Neural cell (in vitro differentiated cells): ENCODE results near the gene ITGB7. TPM values are rescaled to one million over a fixed set of nuclear protein-coding genes. Genes with fewer than 3 reads are reported as not detected.

Source experiments
- H2AFZ ChIP-seq: fragments of 200-600, 300-800 bp; sonication (generic), shearing (Covaris generic); 2 replicates; pipeline ENCODE4 v1.6.0; 2014; ENCODE audit warnings: low read depth, mild to moderate bottlenecking, antibody characterized with exemption, low read length, moderate library complexity
- H3F3A ChIP-seq: fragments of 200-600 bp; shearing (Covaris generic); 2 replicates; pipeline ENCODE4 v1.6.1; 2016; ENCODE audit warnings: mild to moderate bottlenecking, moderate library complexity, mixed read lengths, antibody characterized with exemption, low read length; ENCODE audit not compliant: insufficient read depth, poor library complexity, severe bottlenecking
- H3K27ac ChIP-seq: fragments of 200-600, 300-800 bp; sonication (generic), shearing (Covaris generic); 2 replicates; pipeline ENCODE4 v1.5.1; 2014; ENCODE audit warnings: mild to moderate bottlenecking, low read length, moderate library complexity
- H3K27me3 ChIP-seq: fragments of 300-800, 200-600 bp; sonication (generic), shearing (Covaris generic); 2 replicates; pipeline ENCODE4 v1.6.0; 2014; ENCODE audit warnings: mild to moderate bottlenecking, low read depth, low read length, moderate library complexity; ENCODE audit not compliant: insufficient read depth
- H3K36me3 ChIP-seq: fragments of 300-800, 200-600 bp; sonication (generic), shearing (Covaris generic); 2 replicates; pipeline ENCODE4 v1.5.1; 2014; ENCODE audit warnings: mild to moderate bottlenecking, antibody characterized with exemption, low read length, moderate library complexity; ENCODE audit not compliant: insufficient read depth
- H3K4me2 ChIP-seq: fragments of 300-800, 200-600 bp; sonication (generic), shearing (Covaris generic); 2 replicates; pipeline ENCODE4 v1.6.0; 2014; ENCODE audit warnings: mild to moderate bottlenecking, low read length
- H3K4me3 ChIP-seq: fragments of 300-800, 200-600 bp; sonication (generic), shearing (Covaris generic); 2 replicates; pipeline ENCODE4 v1.5.1; 2014; ENCODE audit warnings: mild to moderate bottlenecking, low read length, moderate library complexity
- H3K79me2 ChIP-seq: fragments of 200-600 bp; shearing (Covaris generic); replicated peaks from 2 replicates; pipeline ENCODE4 v1.6.0; 2014; ENCODE audit warnings: mild to moderate bottlenecking, low read length, moderate library complexity; ENCODE audit not compliant: insufficient read depth
- H3K9ac ChIP-seq: fragments of 300-800, 200-600 bp; sonication (generic), shearing (Covaris generic); 2 replicates; pipeline ENCODE4 v1.6.1; 2016; ENCODE audit warnings: mild to moderate bottlenecking, low read length, mixed read lengths
- H3K9me2 ChIP-seq: fragments of 200-600 bp; shearing (Covaris generic); 2 replicates; pipeline ENCODE4 v1.6.1; 2016; ENCODE audit warnings: mild to moderate bottlenecking, low read length, mixed read lengths; ENCODE audit not compliant: insufficient read depth
- H3K9me3 ChIP-seq: fragments of 200-600, 300-800 bp; sonication (generic), shearing (Covaris generic); 2 replicates; pipeline ENCODE4 v1.6.1; 2016; ENCODE audit warnings: mild to moderate bottlenecking, mixed run types, low read length, moderate library complexity, mixed read lengths
- H4K20me1 ChIP-seq: fragments of 200-600 bp; shearing (Covaris generic); 2 replicates; pipeline ENCODE4 v1.6.1; 2016; ENCODE audit warnings: mild to moderate bottlenecking, mixed run types; ENCODE audit not compliant: insufficient read depth
- CTCF ChIP-seq: fragments of 450-650 bp; IDR thresholded peaks from 2 replicates; pipeline ENCODE4 v1.5.1; 2014; ENCODE audit warnings: antibody characterized with exemption, mild to moderate bottlenecking, moderate library complexity; ENCODE audit not compliant: poor library complexity, severe bottlenecking
- EP300 ChIP-seq: fragments of 450-650 bp; conservative IDR thresholded peaks from 2 replicates; pipeline ENCODE4 v1.6.1; 2014; ENCODE audit warnings: antibody characterized with exemption, mild to moderate bottlenecking, moderate library complexity; ENCODE audit not compliant: poor library complexity, severe bottlenecking
- EZH2 ChIP-seq: fragments of 200-600, 300-800 bp; shearing (Covaris generic), sonication (generic); IDR thresholded peaks from 2 replicates; pipeline ENCODE4 v1.6.1; 2014; ENCODE audit warnings: antibody characterized with exemption, low read length, borderline replicate concordance, mild to moderate bottlenecking; ENCODE audit not compliant: insufficient read depth, poor library complexity, severe bottlenecking
- MXI1 ChIP-seq: fragments of 450-650 bp; conservative IDR thresholded peaks from 2 replicates; pipeline ENCODE4 v1.6.1; 2014; ENCODE audit warnings: antibody characterized with exemption, mild to moderate bottlenecking; ENCODE audit not compliant: poor library complexity, severe bottlenecking
- POLR2AphosphoS5 ChIP-seq: IDR thresholded peaks from 2 replicates; pipeline ENCODE4 v1.6.1; 2012
- RAD21 ChIP-seq: fragments of 450-650 bp; conservative IDR thresholded peaks from 2 replicates; pipeline ENCODE4 v1.6.1; 2014; ENCODE audit warnings: antibody characterized with exemption, mild to moderate bottlenecking, moderate library complexity
- REST ChIP-seq: IDR thresholded peaks from 2 replicates; pipeline ENCODE4 v1.6.1; 2012; ENCODE audit warnings: borderline replicate concordance
- SMC3 ChIP-seq: fragments of 450-650 bp; conservative IDR thresholded peaks from 2 replicates; pipeline ENCODE4 v1.6.1; 2014; ENCODE audit warnings: antibody characterized with exemption, mild to moderate bottlenecking, moderate library complexity; ENCODE audit not compliant: poor library complexity
- TAF1 ChIP-seq: IDR thresholded peaks from 2 replicates; pipeline ENCODE4 v1.6.1; 2012; ENCODE audit warnings: low read depth
- polyA plus RNA-seq: library from polyadenylated mRNA; depleted of rRNA; stranded (reverse); fragments of >200 nt; gene quantifications from 2 replicates; pipeline ENCODE4 v1.2.3, GENCODE V29; 2014

The ITGB7 gene
- polyA plus RNA-seq, 1 donor from 2014 or later = not detected

GRCh38 chr12:53215497-53215896 lies 8.4 kb upstream of the ITGB7 start:
- H3K4me3 ChIP-seq = no peak overlapping the region
- no peak overlapping the region for H3K9ac ChIP-seq
- no peaks in the 10 kb centered on the region for H3F3A ChIP-seq
- no peak overlapping the region for H3K4me2 ChIP-seq
- H2AFZ ChIP-seq = no peak overlapping the region
- no peaks in the 10 kb centered on the region for H3K36me3 ChIP-seq
- no peaks in the 10 kb centered on the region for H3K79me2 ChIP-seq
- peaks cover 25% of the 10 kb centered on the region for H3K27me3 ChIP-seq
- no peaks in the 10 kb centered on the region for H4K20me1 ChIP-seq
- H3K9me3 ChIP-seq = no peaks in the 10 kb centered on the region
- no peaks in the 10 kb centered on the region for H3K9me2 ChIP-seq
- no peak overlapping the region for H3K27ac ChIP-seq
- TF ChIP-seq MXI1 (no peak), EP300 (no peak), CTCF (no peak), EZH2 (no peak), REST (no peak), RAD21 (no peak), TAF1 (no peak), POLR2AphosphoS5 (no peak), SMC3 (no peak)

- H3K27me3 ChIP-seq = peaks cover 20% of the 10 kb centered on the region
- H3F3A ChIP-seq = no peaks in the 10 kb centered on the region
- no peak overlapping the region for H3K9ac ChIP-seq
- TF ChIP-seq POLR2AphosphoS5 = no peak
- no peak for TF ChIP-seq SMC3
- TF ChIP-seq REST = no peak
- TF ChIP-seq CTCF = no peak
- TF ChIP-seq MXI1 = no peak
- TF ChIP-seq RAD21 = no peak
- TF ChIP-seq EZH2 = no peak
- no peak for TF ChIP-seq TAF1
- no peak for TF ChIP-seq EP300
- H3K9me2 ChIP-seq = no peaks in the 10 kb centered on the region
- no peak overlapping the region for H3K4me3 ChIP-seq
- H3K4me2 ChIP-seq = no peak overlapping the region
- H4K20me1 ChIP-seq = no peaks in the 10 kb centered on the region
- no peak overlapping the region for H2AFZ ChIP-seq
- no peaks in the 10 kb centered on the region for H3K79me2 ChIP-seq
- H3K27ac ChIP-seq = no peak overlapping the region
- no peaks in the 10 kb centered on the region for H3K36me3 ChIP-seq
- H3K9me3 ChIP-seq = no peaks in the 10 kb centered on the region
Measured at GRCh38 chr12:53214687-53215455, 7.8 kb upstream of the ITGB7 start.
